Measurements from ENCODE around the gene SYPL1.

DNA sequence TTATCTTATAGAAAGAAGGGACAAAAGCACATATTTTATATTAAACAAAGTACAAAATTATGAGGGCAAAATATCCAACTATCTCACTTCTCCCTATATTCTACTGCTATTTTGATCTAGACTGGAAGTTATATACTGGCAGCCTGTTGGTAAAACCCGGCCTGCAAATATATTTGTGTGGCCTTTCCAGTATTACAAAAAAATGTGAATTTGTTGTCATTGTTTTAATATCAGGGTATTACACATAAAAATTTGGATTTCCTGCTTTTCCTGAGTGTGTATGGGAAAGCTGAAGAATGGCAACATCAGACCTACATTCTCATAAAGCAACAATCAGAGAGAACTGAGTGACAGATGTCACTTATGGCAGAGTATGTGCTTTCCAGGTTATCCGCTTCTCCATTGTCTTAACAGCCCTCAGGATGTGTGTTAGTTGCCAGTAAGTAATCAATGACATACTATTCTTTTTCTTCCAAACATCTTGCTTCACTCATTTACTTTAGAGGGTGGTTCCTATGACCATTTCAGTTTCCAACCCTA is 7.3 kb downstream of the SYPL1 start:
- TF ChIP-seq SP1 (IDR thresholded peaks at IDR 0.05) = no peak
- TF ChIP-seq ELF4 (IDR thresholded peaks at IDR 0.05) = no peak
- no peak for TF ChIP-seq LEF1 (IDR thresholded peaks at IDR 0.05; ENCODE audit: borderline replicate concordance)

Data from HEK293T (cell line).